Kasumi-1 (cell line): ENCODE data around the gene MS4A8.
"Not testable (repeated sequence)": the region's sequence is repeated elsewhere in the genome, so short reads cannot be mapped to it uniquely, and the experiment has no call there.

Experiments used
- DNase-seq, 2 experiments: peaks; one replicate each; lab custom pipeline; 2025; lab: John Stamatoyannopoulos, UW

Gene MS4A8

GRCh38 chr11:60699284-60699691 lies at the start of gene MS4A8:
Gene MS4A8 (plus strand): TSS chr11:60699612. CDS start chr11:60700861, 1,249 bp downstream.
- no peak for DNase-seq

- no peak for DNase-seq
Measured at GRCh38 chr11:60657888-60658287, 41.5 kb upstream of the MS4A8 start.

GRCh38 chr11:60658409-60658808 lies 41.0 kb upstream of the MS4A8 start:
- DNase-seq, result no peak

GRCh38 chr11:60672255-60672654 lies 27.2 kb upstream of the MS4A8 start:
- peak; percentile 3 to 22 for DNase-seq

GRCh38 chr11:60678231-60678630 lies 21.2 kb upstream of the MS4A8 start:
- DNase-seq, result not testable (repeated sequence)

GRCh38 chr11:60679879-60680278 lies 19.5 kb upstream of the MS4A8 start:
- DNase-seq, result no peak

GRCh38 chr11:60680455-60681119 lies 18.8 kb upstream of the MS4A8 start:
- no peak for DNase-seq

GRCh38 chr11:60684541-60684848 lies 14.9 kb upstream of the MS4A8 start:
- not testable (repeated sequence) for DNase-seq

- no peak for DNase-seq
Measured at GRCh38 chr11:60691661-60692060, 7.8 kb upstream of the MS4A8 start.

- no peak for DNase-seq
Measured at GRCh38 chr11:60699936-60700335, 524 bp downstream of the MS4A8 start.

- peak; percentile 5 to 28 for DNase-seq
Measured at GRCh38 chr11:60700689-60701468, 1.5 kb downstream of the MS4A8 start.

GRCh38 chr11:60701469-60701818 lies 2.0 kb downstream of the MS4A8 start:
- no peak for DNase-seq

- DNase-seq, result no peak
Measured at GRCh38 chr11:60703374-60703773, 4.0 kb downstream of the MS4A8 start.

- DNase-seq, result no peak
Measured at GRCh38 chr11:60705895-60706294, 6.5 kb downstream of the MS4A8 start.

GRCh38 chr11:60706931-60707330 lies 7.5 kb downstream of the MS4A8 start:
- no peak for DNase-seq

- no peak for DNase-seq
Measured at GRCh38 chr11:60710482-60710881, 11.1 kb downstream of the MS4A8 start.

- DNase-seq, result no peak
Measured at GRCh38 chr11:60711276-60711675, 11.9 kb downstream of the MS4A8 start.

GRCh38 chr11:60713423-60713822 lies 14.0 kb downstream of the MS4A8 start:
- DNase-seq, result not testable (repeated sequence)

GRCh38 chr11:60717956-60718355 lies 18.5 kb downstream of the MS4A8 start:
- no peak for DNase-seq

GRCh38 chr11:60718524-60719316 lies 19.3 kb downstream of the MS4A8 start:
- DNase-seq, result no peak

- no peak for DNase-seq
Measured at GRCh38 chr11:60719391-60719790, 20.0 kb downstream of the MS4A8 start.

GRCh38 chr11:60720460-60720859 lies 21.0 kb downstream of the MS4A8 start:
- no peak for DNase-seq

- no peak for DNase-seq
Measured at GRCh38 chr11:60724420-60724819, 25.0 kb downstream of the MS4A8 start, which contains the start of gene MS4A18. Gene MS4A18 (plus strand): TSS chr11:60724720.
